GM20431 (cell line): Measurements from ENCODE around the gene IRF8.

Source experiments
- in situ Hi-C: fragments of 300-500 bp; cut with MseI, MboI; formaldehyde crosslinking; loops from one replicate; pipeline ENCODE4 v1.15.0; 2020; ENCODE audit warnings: low sequenced_read_pairs; ENCODE audit not compliant: unreplicated experiment

Gene IRF8

DNA sequence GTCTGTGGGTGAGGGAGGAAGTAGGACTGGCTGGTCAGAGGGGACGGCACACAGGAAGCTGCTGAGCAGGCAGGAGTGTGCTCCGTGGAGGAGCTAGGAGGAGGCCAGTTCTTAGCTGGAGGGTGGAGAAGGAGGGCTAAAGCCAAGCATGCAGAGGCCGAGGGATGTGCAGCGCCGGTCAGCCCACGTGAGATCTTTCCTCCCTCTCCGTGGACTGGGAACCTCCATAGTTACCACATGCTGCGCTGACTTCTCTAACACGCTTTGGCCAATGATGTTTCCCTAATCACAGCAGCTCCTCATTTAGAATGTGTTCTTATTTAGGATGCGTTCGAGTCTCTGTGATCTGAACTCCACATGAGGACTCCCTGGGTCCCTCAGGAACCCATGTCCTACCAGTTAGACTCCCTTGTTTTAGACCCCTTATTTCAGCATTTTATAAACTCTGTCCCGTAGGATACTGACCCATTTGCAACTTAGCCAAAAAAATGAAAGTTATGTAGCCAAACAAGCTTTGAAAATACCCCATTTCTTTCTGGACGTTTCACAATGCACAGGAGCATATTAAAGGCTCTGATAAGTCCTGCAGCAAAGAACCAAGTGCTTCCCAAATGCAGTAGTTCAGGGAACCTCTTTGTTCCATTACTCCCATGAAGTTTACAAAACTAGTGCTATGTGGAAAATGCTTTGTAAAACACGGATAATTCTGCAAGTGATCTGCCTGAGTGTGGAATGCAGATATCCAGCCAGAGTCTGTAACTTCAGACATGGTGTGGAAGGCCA, 51.4 kb downstream of the IRF8 start:
- in situ Hi-C loops = no loop called here

DNA sequence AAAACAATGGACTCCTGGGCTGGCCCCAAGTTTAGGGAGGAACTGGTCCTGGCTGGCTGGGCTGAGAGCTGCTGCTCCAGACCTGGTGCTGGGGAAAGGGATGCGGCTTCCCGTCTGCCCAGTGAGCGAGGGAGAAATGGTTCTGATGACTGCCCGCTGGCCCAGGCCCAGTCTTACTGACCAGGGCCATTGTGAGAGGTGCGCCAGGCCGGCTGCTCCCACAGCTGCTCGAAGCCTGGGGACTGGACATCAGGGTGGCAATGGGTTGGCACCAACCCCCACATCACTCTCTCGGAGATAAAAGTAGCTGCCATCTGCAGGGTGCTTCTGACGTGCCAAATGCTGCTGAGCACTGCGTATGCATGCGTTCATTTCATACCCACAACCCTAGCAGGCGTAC, 53.2 kb downstream of the IRF8 start:
- in situ Hi-C loops = no loop called here

DNA sequence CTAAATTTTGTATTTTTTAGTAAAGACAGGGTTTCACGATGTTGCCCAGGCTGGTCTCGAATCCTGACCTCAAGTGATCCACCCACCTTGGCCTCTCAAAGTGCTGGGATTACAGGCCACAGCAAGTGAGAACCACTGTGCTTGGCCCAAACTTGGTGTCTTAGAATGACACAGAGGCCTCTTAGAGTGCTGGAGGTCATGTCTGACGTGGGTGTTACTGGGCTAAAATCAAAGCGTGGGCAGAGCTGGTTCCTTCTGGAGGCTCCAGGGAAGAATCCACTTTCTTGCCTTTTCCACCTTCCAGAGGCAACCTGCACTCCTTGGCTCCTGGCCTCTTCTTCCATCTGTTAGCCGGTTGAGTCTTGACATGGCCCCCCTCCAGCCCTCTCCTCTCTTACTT, 53.8 kb downstream of the IRF8 start:
- in situ Hi-C loops = no loop called here

DNA sequence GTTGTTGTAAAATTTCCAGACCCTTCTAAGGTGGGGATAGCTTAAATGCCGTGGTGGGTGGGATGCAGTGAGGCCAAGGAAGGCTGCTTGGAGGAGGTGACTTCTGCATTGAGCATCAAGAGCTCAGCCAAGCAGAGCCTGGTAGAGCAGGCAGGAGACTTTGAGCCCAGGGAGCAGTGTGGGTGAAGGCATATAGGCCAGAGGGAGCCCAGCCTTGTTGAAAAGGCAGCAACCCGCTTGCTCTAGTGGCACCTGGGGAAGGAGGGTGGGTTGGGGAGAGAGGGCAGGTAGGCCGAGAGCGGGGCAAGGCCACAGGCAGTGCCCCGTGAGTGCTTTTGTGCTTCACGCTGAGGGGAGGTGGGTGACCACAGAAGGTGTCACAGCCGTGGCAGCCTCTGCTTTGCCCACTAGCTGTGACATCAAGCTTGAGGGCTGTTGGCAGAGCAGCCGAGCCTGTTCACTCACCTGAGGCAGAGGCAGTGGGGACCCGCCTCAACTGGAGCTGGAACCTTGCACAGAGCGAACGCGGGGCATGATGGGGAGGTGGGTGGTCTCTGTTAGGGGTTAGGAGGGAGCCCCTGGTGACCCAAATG, 56.1 kb downstream of the IRF8 start:
- in situ Hi-C loops = no loop called here

DNA sequence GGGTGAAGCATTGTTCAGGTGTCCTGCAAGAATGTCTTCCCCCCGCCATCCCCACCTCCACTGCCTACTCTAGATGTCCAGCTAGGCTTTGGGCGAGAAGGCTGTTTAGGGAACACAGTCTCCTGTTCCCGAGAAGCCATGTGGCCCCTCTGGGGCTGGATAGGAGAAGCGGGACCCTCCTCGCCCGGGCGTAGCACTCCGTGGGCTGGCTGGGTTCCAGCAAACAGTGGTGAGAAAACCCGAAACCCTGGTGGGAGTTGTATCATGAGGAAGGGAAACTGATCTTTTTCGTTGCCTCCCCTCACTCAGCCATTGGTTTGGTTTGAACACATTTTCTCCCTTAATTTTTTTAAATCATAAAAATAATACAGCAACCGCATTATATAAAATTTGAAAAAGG, 56.6 kb downstream of the IRF8 start:
- in situ Hi-C loops = no loop called here

DNA sequence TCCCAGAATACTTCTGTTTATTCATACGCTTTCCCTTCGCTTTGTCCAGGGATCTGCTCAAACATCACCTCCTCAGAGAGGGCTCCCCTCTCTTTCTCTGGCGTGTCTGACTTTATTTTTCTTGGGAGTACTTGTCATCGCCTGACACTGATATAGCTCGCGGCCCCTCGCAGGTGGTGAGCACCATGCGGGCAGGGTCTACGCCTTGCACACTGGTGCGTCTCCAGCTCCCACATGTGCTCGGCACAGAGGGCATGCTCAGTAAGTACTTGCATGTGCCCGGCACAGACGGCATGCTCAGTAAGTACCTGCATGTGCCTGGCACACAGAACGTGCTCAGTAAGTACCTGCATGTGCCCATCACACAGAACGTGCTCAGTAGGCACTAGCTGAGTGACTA, 57.5 kb downstream of the IRF8 start:
- in situ Hi-C loops = no loop called here

DNA sequence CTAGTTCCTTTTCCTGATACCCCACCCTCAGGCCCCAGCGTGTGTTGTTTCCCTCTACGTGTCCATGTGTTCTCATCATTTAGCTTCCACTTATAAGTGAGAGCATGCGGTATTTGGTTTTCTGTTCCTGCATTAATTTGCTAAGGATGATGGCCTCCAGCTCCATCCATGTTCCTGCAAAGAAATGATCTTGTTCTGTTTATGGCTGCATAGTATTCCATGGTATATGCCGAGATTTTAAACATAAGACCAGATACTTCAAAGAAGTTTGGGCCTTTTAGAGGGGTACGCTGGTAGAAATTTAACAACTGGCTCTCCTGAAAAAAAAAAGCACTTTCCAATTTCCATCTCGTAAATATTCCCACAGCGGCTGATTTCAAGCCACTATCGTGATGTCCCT, 59.8 kb downstream of the IRF8 start:
- in situ Hi-C loops = no loop called here

DNA sequence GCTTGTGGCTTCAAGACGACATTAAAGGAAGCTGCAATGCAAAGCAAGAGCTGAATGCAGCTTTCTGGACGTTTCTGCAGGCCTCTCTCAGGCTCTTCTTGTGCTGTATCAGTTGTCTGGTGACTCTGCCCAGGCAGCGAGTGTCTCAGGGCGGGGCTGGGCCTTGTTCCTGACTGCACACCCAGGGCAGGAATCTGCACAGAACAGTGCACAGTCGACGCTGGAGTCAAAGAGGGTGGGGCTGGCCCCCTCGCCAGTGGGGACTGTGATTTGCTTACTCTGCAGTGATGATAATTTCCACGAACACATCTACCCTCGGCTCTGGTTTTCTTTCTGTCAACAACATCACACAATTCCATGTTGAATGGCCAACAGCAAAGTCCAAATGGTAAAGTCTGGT, 60.7 kb downstream of the IRF8 start:
- in situ Hi-C loops = no loop called here

DNA sequence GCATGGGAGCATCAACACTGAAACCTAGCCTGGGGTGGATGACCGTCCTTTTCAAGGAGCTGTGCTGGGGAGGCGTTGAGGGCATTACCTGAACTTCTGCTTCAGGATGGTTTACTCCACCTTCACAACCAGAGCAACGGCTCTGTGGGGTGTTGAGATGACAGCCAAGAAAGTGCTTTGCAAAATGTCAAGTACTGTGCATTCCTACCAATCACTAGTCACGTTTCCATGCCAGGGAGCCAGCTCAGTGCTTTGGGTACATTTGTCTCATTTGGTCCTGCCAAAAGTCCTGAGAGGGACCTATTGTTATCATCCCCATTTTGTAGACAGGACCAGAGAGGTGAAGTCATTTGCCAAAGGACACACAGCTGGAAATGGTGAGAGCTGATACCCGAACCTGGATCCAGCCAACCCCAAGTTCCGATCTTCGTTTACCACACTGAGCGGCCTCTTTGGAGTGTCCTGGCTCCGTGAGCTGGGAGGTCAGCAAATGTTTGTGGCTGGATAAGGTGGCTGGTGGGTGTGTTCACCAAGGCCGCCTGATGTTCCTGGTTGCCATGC, 61.6 kb downstream of the IRF8 start:
- in situ Hi-C loops = no loop called here

DNA sequence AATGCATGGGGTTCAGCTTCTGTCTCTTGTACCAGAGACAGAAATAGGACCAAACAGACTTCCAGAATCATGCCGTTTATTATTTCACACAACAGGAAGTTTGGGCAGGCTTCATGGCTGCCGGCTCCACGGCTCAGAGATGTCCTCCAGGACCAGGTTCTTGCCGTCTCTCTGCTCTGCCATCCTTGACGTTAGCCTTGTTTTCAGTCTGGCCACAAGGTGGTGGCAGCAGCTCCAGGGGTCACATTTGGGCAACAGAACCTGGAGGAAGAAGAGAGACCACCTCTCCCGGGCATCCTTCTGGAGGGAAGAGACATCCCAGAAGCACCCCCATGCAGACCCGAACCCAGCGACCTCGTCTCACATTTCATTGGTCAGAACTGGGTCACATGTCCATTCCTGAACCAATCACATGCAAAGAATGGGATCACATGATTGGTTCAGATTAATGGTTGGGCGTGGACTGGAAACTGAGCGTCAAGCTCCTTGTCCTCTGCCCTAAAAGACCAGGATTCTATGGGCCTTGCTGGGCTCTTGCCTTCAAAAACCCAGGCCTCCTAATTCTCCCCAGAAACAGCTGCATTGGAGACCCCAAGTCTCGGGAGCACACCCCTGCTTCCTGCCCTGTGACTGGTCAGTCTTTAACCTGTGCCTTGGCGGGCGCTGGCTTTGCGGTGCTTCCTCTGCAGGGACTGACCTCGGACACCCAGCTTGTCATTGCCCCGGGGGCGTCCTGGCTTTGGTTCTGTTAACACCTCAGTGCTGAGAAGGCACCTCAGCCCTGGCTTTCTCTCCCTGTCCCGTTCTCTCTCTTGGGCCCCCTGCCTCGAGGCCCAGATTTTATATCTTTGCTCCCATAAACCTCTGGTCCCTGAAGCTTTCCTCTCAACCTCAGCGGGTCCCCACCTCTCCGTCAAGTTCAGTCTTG, 63.3 kb downstream of the IRF8 start:
- in situ Hi-C loops = no loop called here

DNA sequence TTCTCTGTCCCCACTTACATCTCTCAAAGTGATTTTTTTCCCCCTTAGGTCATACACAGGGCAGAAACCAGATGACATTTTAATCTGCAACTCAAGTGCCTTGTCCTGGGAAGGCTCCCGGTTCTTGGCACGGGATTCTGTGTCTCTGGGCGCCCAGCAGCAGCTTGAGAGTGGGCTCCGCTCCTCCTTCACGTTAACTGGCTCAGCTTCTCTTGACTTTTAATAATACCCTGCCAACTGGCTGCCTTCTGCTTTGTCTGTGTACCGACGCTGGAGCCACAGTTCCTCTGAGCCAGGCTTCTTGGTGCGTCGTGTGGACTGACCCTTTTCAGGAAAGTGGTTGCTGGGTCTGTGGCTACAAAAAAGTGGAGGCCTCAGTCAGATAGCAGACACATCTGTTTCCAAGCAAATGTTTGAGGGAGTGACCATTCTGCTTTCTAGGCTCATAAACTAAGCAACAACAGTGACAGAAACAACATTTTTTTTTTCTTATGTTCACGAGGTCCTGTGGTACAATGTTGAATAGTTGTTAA, 64.9 kb downstream of the IRF8 start:
- in situ Hi-C loops = no loop called here

DNA sequence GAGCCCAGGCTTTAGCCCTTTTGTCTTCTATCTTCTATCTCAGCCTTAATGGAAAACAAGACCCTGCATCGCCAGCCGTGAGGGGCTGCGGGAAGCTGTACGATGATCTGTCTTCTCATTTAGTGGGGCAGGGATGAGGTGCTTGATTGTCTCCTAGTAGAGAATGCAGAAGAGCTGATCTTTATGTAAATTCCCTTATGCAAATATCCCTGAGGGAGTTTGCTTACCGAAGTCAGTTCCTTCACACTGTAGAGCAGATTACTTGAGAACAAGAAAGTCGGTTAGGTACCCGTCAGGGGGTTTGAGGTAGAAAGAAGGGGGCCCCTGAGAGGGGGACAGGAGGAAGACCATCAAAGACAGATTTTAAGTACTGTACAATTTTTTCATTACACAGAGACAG, 66.2 kb downstream of the IRF8 start:
- in situ Hi-C loops = no loop called here

DNA sequence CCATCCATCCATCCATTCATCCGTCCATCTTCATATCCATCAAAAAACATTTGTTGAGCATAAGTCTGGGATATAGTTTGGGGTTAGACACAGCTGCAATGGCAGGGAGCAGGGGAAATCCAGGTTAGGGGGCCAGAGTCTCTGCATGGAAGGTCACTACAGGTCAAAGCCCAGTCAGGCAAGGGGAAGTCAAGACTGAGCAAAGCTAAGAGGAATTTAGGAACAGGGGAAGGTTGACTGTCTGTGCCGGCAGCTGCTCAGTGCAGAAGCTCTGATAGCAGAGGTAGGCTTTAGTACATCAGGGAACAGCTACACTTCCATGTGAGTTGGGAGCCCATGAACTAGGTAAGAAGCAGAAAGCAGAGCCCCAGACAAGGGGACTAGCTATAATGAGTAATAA, 68.1 kb downstream of the IRF8 start:
- in situ Hi-C loops = no loop called here

DNA sequence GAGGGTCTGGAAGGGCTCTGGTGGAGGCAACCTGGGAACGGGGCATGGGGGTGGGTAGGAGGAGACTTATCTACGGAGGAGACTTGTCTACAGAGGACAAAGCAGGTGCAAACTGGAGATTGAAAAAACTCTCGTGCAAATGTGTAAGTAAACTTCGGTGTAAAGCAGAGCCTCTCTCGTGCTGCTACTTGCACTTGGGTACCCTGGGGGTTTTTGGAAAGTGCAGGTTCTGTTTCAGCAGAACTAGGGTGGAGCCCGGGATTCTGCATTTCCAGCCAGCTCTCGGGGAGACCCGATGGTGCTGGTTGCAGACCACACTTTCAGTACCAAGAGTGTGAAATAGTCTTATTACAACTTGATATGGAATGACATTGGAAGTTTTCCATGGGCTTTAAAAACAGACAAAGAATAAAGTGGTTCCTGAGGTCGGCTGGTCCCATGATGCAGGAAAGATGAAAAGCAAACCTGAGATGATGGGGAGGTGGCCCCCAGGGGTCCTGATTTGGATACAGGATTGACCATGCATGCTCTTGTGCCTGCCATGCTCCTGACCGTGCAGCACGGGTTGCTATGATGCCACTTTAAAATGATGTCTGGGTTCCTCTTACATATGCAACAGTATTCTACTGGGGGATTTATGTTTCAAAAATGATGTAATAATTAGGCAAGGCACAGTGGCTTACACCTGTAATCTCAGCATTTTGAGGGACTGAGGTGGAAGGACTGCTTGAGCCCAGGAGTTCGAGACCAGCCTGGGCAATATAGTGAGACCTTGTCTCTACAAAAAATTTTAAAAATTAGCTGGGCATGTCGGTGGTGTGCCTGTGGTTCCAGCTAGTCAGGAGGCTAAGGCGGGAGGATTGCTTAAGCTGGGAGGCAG, 69.3 kb downstream of the IRF8 start:
- in situ Hi-C loops = no loop called here

DNA sequence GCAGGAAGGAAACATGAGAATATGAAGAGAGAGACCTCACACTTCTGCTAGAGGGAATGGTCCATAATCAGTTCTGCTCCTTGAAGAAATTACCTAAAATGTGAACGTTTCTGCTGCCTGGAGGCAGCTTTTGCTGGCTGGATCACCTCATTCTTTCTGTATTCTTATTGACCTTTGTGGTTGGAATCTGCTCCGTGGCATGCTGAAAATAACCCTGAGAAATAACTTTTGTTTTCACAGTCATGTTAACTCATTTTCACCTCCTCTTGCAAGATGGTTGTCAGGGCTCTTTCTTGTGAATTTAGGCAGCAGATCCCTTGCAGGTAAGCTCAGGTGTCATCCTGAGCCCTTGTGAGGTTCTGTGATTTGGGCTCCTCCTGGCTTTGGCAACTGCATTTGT, 70.2 kb downstream of the IRF8 start:
- in situ Hi-C loops = no loop called here

DNA sequence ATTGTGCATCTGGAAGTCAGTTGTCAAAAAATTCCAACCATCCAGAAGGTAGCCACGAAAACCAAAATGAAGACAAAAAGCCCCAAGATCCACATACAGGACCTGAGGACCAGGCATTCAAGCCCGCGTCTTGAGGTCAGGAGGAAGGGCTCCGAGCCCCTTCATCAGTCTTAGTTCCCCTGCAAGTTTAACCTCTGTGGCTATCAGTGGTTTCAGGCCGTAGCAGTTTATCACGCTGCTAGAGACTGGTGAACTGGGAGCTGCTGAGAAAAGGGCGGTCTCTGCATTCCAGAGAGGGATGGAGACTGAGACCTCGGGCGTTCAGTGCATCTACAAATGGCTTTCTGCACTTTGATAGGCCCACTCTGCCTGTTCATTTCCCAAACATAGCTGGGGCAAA, 70.6 kb downstream of the IRF8 start:
- in situ Hi-C loops = no loop called here

DNA sequence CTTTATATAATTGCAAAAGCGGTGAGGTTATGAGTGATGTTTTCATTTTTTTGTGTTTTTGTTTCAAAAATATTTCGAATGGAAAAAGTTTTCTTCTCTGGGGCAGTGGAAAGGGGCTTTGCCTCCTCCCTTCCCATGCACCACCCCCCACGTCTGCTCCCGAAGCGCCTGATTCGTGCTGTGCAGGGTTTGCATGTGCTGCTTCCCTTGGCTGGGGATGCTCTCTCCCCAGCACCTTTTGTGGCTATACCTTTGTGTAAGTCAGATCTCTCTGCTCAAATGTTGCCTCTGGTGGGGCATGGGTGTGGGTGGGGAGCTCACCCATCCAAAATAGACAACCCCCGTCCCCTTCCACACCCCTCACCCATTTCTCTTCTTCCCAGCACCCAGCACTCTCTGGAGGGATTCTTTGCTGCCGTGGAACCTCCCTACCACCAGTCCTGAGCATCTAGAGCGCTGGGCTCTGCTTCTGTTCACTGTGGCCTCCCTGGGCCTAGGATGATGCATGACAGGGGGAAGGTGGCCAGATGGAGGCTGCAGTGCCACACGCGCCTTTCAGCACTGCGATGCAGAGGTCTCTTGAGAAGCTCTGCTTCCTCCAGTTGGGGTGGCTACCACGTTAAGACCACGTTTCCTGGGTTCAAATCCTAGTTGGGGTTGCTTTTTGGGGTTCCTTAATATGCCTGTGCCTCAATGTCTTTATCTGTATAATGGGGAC, 71.2 kb downstream of the IRF8 start:
- in situ Hi-C loops = no loop called here

DNA sequence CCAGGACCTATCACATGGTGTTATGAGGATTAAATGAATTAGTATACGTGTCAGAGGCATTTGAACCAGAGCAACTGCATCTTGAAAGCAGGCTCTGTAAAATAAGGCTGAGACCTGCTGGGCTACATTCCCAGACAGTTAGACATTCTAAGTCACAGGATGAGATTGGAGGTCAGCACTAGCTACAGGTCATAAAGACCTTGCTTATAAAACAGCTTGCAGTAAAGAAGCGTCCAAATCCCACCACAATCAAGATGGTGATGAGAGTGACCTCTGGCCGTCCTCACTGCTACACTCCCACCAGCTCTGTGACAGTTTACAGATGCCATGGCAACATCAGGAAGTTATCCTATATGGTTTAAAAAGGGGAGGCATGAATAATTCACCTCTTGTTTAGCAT, 71.8 kb downstream of the IRF8 start:
- in situ Hi-C loops = no loop called here
